Activated gamma-delta T cell (primary cell): ENCODE results near the gene GOLGA6L7.
"Not testable (repeated sequence)": the region's sequence is repeated elsewhere in the genome, so short reads cannot be mapped to it uniquely, and the experiment has no call there.

ENCODE experiments used
- DNase-seq: peaks from one replicate; lab custom pipeline; 2025; lab: John Stamatoyannopoulos, UW
- total RNA-seq, 2 donors: gene quantifications; one replicate each; lab custom pipeline; 2026; lab: John Stamatoyannopoulos, UW

Gene GOLGA6L7
- total RNA-seq = 0 reads per million in 2 donors

GRCh38 chr15:28848521-28848920, at the start of gene GOLGA6L7:
TSS of gene GOLGA6L7 (minus strand) at chr15:28848644. CDS start at chr15:28848549, 95 bp downstream.
- not testable (repeated sequence) for DNase-seq

GRCh38 chr15:28897861-28898585, 49.6 kb upstream of the GOLGA6L7 start:
- no peak for DNase-seq

GRCh38 chr15:28896951-28897350, 48.5 kb upstream of the GOLGA6L7 start:
- DNase-seq = no peak

DNA sequence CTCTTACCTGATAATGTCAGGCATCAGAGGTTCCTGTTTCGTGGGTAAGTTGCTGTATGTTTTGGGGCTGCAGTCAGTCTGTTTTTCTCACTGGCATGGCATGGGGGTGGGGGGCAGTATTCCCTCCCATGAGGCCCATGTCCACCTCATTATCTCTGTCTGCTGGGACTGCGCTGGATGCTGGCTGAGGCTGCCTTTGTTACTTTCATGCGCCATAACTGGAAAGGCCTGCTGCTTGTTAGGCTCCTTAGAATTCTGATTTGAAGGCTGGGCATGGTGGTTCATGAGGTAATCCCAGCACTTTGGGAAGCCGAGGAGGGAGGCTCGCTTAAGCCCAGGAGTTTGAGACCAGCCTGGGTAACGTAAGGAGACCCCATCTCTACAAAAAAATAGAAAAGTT, 47.1 kb upstream of the GOLGA6L7 start:
- no peak for DNase-seq

DNA sequence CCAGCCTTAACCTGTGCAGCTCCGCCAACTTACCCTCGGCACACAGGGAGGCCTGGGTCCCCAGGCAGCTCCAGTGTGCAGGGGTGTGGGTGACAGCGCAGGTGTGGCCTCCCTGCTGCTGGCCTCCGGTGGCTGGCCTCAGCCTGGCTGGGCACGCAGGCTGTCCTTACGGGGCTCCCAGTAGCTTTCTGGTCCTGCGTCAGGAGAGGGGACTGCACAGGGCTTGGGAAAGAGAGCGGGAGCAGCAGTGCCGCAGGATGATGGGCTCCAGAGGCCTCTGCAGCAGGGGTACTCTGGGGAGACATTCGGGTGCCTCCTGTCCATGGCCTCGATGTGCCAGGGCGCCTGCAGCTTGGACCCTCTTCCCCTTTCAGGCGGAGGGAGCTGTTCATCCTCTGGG, 46.7 kb upstream of the GOLGA6L7 start:
- DNase-seq = no peak

GRCh38 chr15:28894631-28895030, 46.2 kb upstream of the GOLGA6L7 start:
- no peak for DNase-seq

- no peak for DNase-seq
Observed at GRCh38 chr15:28892789-28893610, 44.6 kb upstream of the GOLGA6L7 start.

- no peak for DNase-seq
Observed at GRCh38 chr15:28891588-28891987, 43.1 kb upstream of the GOLGA6L7 start.

- DNase-seq = no peak
Observed at GRCh38 chr15:28890711-28891495, 42.5 kb upstream of the GOLGA6L7 start.

DNA sequence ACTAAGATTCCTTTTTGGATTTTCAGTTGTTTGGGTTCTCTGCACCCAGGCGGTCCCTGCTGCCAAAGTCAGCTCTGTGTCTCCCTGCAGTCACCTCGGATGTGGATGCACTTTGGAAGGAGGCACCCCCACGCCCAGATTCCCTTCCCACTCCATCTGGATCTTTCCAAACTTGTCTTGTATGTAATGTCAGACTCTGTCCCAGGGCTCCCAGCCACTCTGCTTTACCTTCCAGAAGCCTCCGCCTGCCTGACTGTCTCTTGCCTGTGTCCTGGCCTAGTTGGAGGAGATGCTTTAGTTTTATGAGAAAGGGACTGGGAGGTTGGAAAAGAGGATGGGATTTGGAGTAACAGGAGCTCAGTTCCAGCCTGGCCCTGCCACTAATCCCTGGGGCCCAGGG, 41.8 kb upstream of the GOLGA6L7 start:
- DNase-seq = not testable (repeated sequence)

- DNase-seq = not testable (repeated sequence)
Observed at GRCh38 chr15:28889871-28890270, 41.4 kb upstream of the GOLGA6L7 start.

GRCh38 chr15:28889346-28889745, 40.9 kb upstream of the GOLGA6L7 start:
- no peak for DNase-seq

- no peak for DNase-seq
Observed at GRCh38 chr15:28888900-28889299, 40.5 kb upstream of the GOLGA6L7 start.

GRCh38 chr15:28888302-28888894, 40.0 kb upstream of the GOLGA6L7 start:
- no peak for DNase-seq

DNA sequence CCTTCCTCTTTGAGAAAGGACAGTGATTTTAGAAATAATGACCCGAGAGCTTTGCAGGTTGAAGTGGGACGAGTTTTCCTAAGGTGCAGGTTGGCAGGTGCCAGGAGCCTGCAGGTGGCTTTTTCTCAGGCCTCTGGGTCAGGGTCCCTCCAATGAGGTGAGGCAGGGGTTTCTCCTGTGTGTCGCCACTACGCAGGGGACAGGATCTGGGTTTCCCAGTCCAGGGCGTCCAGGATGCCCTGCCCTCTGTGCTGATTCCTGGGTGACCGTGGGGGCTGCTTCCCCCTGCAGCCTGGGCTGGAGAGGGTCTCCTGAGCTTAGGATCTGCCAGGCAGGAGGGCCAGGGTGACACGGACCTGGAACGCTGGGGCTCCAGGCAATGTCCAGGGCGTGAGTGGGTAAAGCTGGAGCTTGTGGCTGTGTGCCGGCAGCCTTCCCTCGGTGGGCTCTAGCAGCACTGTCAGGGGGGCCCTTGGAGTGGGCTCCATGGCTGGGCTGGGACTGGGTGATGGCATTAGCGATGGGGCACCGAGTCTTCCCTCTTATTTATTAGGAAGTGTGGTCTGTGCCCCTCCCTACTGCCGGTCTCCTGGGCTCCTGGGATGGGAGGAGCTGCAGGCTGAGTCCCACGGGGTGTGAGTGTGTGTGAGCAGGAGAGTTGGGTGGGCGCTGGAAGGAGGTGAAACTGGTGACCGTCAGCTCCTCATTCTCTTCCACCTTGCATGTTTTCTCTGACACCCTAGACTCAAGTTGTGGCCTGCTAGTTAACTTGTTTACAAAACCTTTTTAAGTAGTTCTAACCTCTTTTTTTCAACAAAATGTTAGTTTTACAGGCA, 39.1 kb upstream of the GOLGA6L7 start:
- DNase-seq = no peak

- no peak for DNase-seq
Observed at GRCh38 chr15:28886431-28887338, 38.2 kb upstream of the GOLGA6L7 start.

DNA sequence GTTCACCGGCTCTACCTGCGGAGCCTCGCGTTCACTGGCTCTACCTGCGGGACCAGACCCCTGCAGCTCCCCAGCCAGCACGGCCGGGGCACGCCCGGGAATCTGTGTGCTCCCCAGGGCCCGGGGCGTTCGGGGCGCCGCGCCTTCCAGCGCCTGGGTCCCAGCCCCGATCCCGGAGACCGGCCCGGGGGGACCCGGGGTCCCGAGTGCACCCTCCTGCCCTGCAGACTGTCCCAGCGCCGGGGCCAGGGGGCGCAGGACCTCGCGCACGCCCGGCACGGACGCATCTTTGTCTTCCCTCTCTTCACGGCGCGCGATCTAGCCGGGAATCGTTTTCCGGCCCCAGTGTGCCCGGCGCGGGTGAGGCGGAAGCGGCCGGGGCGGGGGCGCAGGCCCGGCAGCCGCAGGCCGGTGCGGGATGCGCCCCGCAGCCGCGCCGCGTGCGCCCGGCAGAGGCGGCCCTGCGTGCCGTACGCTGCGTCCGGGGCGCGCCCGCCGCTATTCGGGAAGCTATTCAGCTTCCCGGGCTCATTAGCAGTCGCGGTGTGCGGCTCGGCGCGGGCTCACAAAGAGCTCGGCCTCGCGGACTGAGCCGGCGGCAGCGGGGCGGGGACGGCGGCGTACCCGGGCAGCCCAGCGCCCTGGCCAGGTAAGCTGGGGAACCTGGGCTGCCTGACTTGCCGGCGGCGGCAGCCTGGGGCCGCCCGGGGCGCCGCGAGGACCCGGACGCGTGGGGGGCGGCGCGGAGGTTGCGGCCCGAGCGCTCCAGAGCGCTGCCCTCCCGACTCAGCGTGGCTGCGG, 37.4 kb upstream of the GOLGA6L7 start, which contains the start of gene APBA2:
Gene APBA2 (plus strand): TSS at position 345 of the 801 bp plus-strand sequence. CDS start 167,911 bp downstream, outside the sequence.
- DNase-seq = peak; percentile 29

DNA sequence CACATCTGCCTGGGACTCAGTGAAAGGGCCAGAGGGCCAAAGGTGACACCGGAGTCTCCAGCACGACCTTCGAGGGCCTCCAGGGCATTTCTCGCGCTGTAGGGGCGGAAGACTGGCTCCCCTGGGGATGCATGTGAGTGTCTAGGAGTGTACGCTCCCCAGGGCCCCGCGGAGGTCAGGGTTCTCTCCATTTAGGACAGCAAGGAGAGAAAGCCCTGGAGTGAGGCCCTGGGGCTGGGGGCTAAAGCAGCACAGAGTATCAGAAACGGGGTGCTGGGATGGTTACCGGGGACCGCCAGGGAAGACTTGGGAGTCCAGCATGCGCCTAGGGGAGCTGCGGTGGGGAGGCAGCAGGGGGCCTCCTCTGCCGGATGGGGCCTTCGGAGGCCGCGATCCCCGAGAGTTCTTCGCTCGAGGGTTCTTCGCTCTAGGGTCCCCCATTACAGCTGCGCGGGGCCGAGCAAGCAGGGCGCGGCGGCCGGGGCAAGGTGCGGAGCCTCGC, 36.7 kb upstream of the GOLGA6L7 start:
- no peak for DNase-seq
